GM19023 (cell line): ENCODE measurements around the gene ACSL3.
A peak's percentile ranks its signal among the peaks of the same experiment; 100 is the strongest.

Experiments used
- ATAC-seq: cut with Tn5 transposase; IDR thresholded peaks from one replicate; pipeline ENCODE4 v1.9.1; 2021; ENCODE audit warnings: mild to moderate bottlenecking, moderate library complexity; ENCODE audit not compliant: unreplicated experiment

ACSL3 gene

GRCh38 chr2:222939208-222939856, 78.5 kb downstream of the ACSL3 start:
- peak; percentile 70 for ATAC-seq

- no peak for ATAC-seq
Observed at GRCh38 chr2:222939979-222940378, 79.1 kb downstream of the ACSL3 start.

- no peak for ATAC-seq
Observed at GRCh38 chr2:222941510-222942032, 80.7 kb downstream of the ACSL3 start.

GRCh38 chr2:222942561-222942960, 81.7 kb downstream of the ACSL3 start:
- ATAC-seq, result no peak

GRCh38 chr2:222942977-222943376, 82.1 kb downstream of the ACSL3 start:
- ATAC-seq, result no peak

- ATAC-seq, result peak; percentile 55
Observed at GRCh38 chr2:222943820-222944219, 83.0 kb downstream of the ACSL3 start.

GRCh38 chr2:222944552-222944951, 83.7 kb downstream of the ACSL3 start:
- no peak for ATAC-seq

GRCh38 chr2:222944971-222945740, 84.3 kb downstream of the ACSL3 start:
- no peak for ATAC-seq

- no peak for ATAC-seq
Observed at GRCh38 chr2:222945887-222946286, 85.1 kb downstream of the ACSL3 start.

- ATAC-seq, result no peak
Observed at GRCh38 chr2:222946700-222947287, 86.0 kb downstream of the ACSL3 start.

GRCh38 chr2:222949073-222949472, 88.2 kb downstream of the ACSL3 start:
- ATAC-seq, result no peak

GRCh38 chr2:222949690-222950323, 89.0 kb downstream of the ACSL3 start:
- ATAC-seq, result no peak

- ATAC-seq, result no peak
Observed at GRCh38 chr2:222950638-222951285, 89.9 kb downstream of the ACSL3 start.

- no peak for ATAC-seq
Observed at GRCh38 chr2:222952204-222952603, 91.4 kb downstream of the ACSL3 start.

- ATAC-seq, result no peak
Observed at GRCh38 chr2:222955008-222955407, 94.2 kb downstream of the ACSL3 start.

GRCh38 chr2:222959358-222959757, 98.5 kb downstream of the ACSL3 start:
- no peak for ATAC-seq

GRCh38 chr2:222960126-222960525, 99.3 kb downstream of the ACSL3 start:
- ATAC-seq, result peak; percentile 88

- ATAC-seq, result no peak
Observed at GRCh38 chr2:222963641-222964040, 102.8 kb downstream of the ACSL3 start.

- ATAC-seq, result no peak
Observed at GRCh38 chr2:222964376-222965031, 103.7 kb downstream of the ACSL3 start.

- no peak for ATAC-seq
Observed at GRCh38 chr2:222965555-222965954, 104.7 kb downstream of the ACSL3 start.
